ENCODE results near the gene CPVL. TPM values are rescaled to one million over a fixed set of nuclear protein-coding genes. Genes with fewer than 3 reads are reported as not detected.
A peak's percentile ranks its signal among the peaks of the same experiment; 100 is the strongest.

CPVL gene
- total RNA-seq, 6 experiments from 2014 or later = 6.2 to 23.4 (median 8.8) TPM

GRCh38 chr7:29090151-29090805, 56.1 kb downstream of the CPVL start:
- TF ChIP-seq CTCF (IDR thresholded peaks at IDR 0.05) = no peak
- no peak for TF ChIP-seq POLR2A (IDR thresholded peaks at IDR 0.05)
- intact Hi-C loops (cut with DNase I) = no loop called here
- Histone ChIP-seq H3K36me3 (no peaks in the 10 kb centered on the region), H3K9me3 (no peaks in the 10 kb centered on the region), H3K4me3 (no peak overlapping the region), H3K4me1 (peaks cover 0 to 8% (median 0%) of the 10 kb centered on the region in 4 donors), H3K27me3 (no peaks in the 10 kb centered on the region), H3K27ac (no peak overlapping the region)
- DNase-seq = no peak
- WGBS (ENCODE audit: insufficient coverage, low coverage, low lambda C conversion rate, missing lambda C conversion rate) = 83% methylated on average over 3 of the region's 3 CpGs
- ATAC-seq = no peak

DNA sequence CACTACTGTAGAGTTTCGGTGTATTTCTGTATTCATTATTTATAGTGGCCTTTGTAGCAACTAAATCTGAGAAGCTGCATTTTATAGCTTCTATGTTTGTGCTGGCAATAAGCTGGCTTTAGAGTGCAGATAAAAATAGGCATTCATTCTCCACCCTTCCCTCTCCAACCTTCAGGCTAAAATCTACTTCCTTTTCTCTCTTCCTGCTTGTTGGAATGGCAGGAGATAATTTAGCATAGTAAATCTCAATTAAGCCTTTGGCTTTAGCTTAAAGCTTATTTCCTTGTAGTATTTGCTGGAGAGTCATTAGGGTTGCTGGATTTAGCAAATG, 58.5 kb downstream of the CPVL start:
- intact Hi-C loops (cut with DNase I) = no loop called here
- Histone ChIP-seq H3K27ac (no peak overlapping the region), H3K9me3 (no peaks in the 10 kb centered on the region), H3K27me3 (no peaks in the 10 kb centered on the region), H3K4me1 (peaks cover 0 to 8% (median 0%) of the 10 kb centered on the region in 4 donors), H3K36me3 (no peaks in the 10 kb centered on the region), H3K4me3 (no peak overlapping the region)
- DNase-seq = no peak
- no peak for TF ChIP-seq CTCF (IDR thresholded peaks at IDR 0.05)
- no peak for TF ChIP-seq POLR2A (IDR thresholded peaks at IDR 0.05)
- ATAC-seq = peak in 1 of 4 donors; percentile 29
- WGBS (ENCODE audit: insufficient coverage, low coverage, low lambda C conversion rate, missing lambda C conversion rate) = 67% methylated on average over 1 of the region's 1 CpG

- H3K9me3 ChIP-seq = no peaks in the 10 kb centered on the region
- no peaks in the 10 kb centered on the region for H3K36me3 ChIP-seq
- peaks cover 0 to 8% (median 0%) of the 10 kb centered on the region in 4 donors for H3K4me1 ChIP-seq
- H3K4me3 ChIP-seq = no peak overlapping the region
- ATAC-seq = peak in 3 of 4 donors; percentile 31 to 43 (median 39)
- no peak overlapping the region for H3K27ac ChIP-seq
- TF ChIP-seq POLR2A (IDR thresholded peaks at IDR 0.05) (no peak), CTCF (IDR thresholded peaks at IDR 0.05) (no peak)
- WGBS (ENCODE audit: insufficient coverage, low coverage, low lambda C conversion rate, missing lambda C conversion rate) = 18% methylated on average over 2 of the region's 2 CpGs
- no peak for DNase-seq
- intact Hi-C loops (cut with DNase I) = no loop called here
- no peaks in the 10 kb centered on the region for H3K27me3 ChIP-seq
These were observed 59.8 kb downstream of the CPVL start for GRCh38 chr7:29086545-29086944.

GRCh38 chr7:29084832-29085231, 61.5 kb downstream of the CPVL start:
- H3K27me3 ChIP-seq = no peaks in the 10 kb centered on the region
- H3K4me3 ChIP-seq = no peak overlapping the region
- TF ChIP-seq CTCF (IDR thresholded peaks at IDR 0.05) (no peak), POLR2A (IDR thresholded peaks at IDR 0.05) (no peak)
- H3K9me3 ChIP-seq = no peaks in the 10 kb centered on the region
- intact Hi-C loops (cut with DNase I) = no loop called here
- peaks cover 0 to 8% (median 0%) of the 10 kb centered on the region in 4 donors for H3K4me1 ChIP-seq
- peak in 2 of 4 donors; percentile 46 to 51 for ATAC-seq
- no peaks in the 10 kb centered on the region for H3K36me3 ChIP-seq
- DNase-seq = no peak
- no peak overlapping the region for H3K27ac ChIP-seq

- Histone ChIP-seq H3K4me3 (no peak overlapping the region), H3K9me3 (no peaks in the 10 kb centered on the region), H3K27ac (no peak overlapping the region), H3K4me1 (no peaks in the 10 kb centered on the region), H3K36me3 (no peaks in the 10 kb centered on the region), H3K27me3 (no peaks in the 10 kb centered on the region)
- TF ChIP-seq CTCF (IDR thresholded peaks at IDR 0.05) (no peak), POLR2A (IDR thresholded peaks at IDR 0.05) (no peak)
- ATAC-seq = no peak
- intact Hi-C loops (cut with DNase I) = no loop called here
- DNase-seq = no peak
- WGBS (ENCODE audit: insufficient coverage, low coverage, low lambda C conversion rate, missing lambda C conversion rate) = 67% methylated on average over 7 of the region's 7 CpGs
These were observed 65.5 kb downstream of the CPVL start for GRCh38 chr7:29080803-29081202.
